Hepatocyte (in vitro differentiated cells): ENCODE measurements around the gene COL8A2. TPM values are rescaled to one million over a fixed set of nuclear protein-coding genes. Genes with fewer than 3 reads are reported as not detected.

Source experiments
- DNase-seq: peaks from one replicate; pipeline ENCODE4 v3.0.0-alpha.2; 2016; ENCODE audit warnings: low spot score
- H2AFZ ChIP-seq: fragments of 200-600 bp; sonication (generic); 2 replicates; pipeline ENCODE4 v1.6.0; 2016; ENCODE audit warnings: antibody characterized with exemption, mild to moderate bottlenecking
- H3K27ac ChIP-seq: fragments of 200-600 bp; sonication (generic); 2 replicates; pipeline ENCODE4 v1.5.1; 2016; ENCODE audit warnings: mild to moderate bottlenecking
- H3K27me3 ChIP-seq: fragments of 200-600 bp; sonication (generic); 2 replicates; pipeline ENCODE4 v1.6.1; 2016
- H3K36me3 ChIP-seq: fragments of 200-600 bp; sonication (generic); replicated peaks from 2 replicates; pipeline ENCODE4 v1.5.1; 2016; ENCODE audit warnings: low read depth; ENCODE audit not compliant: insufficient read depth
- H3K4me1 ChIP-seq: fragments of 200-600 bp; sonication (generic); 2 replicates; pipeline ENCODE4 v1.5.1; 2016; ENCODE audit warnings: mild to moderate bottlenecking, moderate library complexity; ENCODE audit not compliant: insufficient read depth
- H3K4me2 ChIP-seq: fragments of 200-600 bp; sonication (generic); 2 replicates; pipeline ENCODE4 v1.6.0; 2016
- H3K4me3 ChIP-seq: fragments of 200-600 bp; sonication (generic); 2 replicates; pipeline ENCODE4 v1.5.1; 2016; ENCODE audit warnings: mild to moderate bottlenecking
- H3K79me2 ChIP-seq: fragments of 200-600 bp; sonication (generic); 2 replicates; pipeline ENCODE4 v1.6.0; 2017; ENCODE audit warnings: mild to moderate bottlenecking
- H3K9me2 ChIP-seq: fragments of 200-600 bp; sonication (generic); replicated peaks from 2 replicates; pipeline ENCODE4 v1.6.0; 2017; ENCODE audit warnings: mild to moderate bottlenecking; ENCODE audit not compliant: insufficient read depth
- H3K9me3 ChIP-seq: fragments of 200-600 bp; sonication (generic); 2 replicates; pipeline ENCODE4 v1.5.1; 2016; ENCODE audit warnings: low read depth, mild to moderate bottlenecking
- H4K20me1 ChIP-seq: fragments of 200-600 bp; sonication (generic); 2 replicates; pipeline ENCODE4 v1.6.0; 2016; ENCODE audit warnings: mild to moderate bottlenecking; ENCODE audit not compliant: insufficient read depth, poor library complexity, severe bottlenecking
- EZH2 ChIP-seq: fragments of 200-600 bp; sonication (generic); IDR thresholded peaks from 2 replicates; pipeline ENCODE4 v1.6.1; 2016; ENCODE audit warnings: antibody characterized with exemption, mild to moderate bottlenecking, borderline replicate concordance
- EZH2phosphoT487 ChIP-seq: fragments of 200-600 bp; sonication (generic); IDR thresholded peaks from one replicate; pipeline ENCODE4 v1.6.1; 2018; ENCODE audit warnings: antibody characterized with exemption, mild to moderate bottlenecking, low read depth, moderate library complexity; ENCODE audit not compliant: unreplicated experiment, severe bottlenecking
- WGBS: methylation state at CpG from one replicate; pipeline ENCODE4 v1.1.6; 2016; ENCODE audit warnings: low lambda C conversion rate; ENCODE audit errors: missing lambda C conversion rate; 5-methylcytosine and 5-hydroxymethylcytosine counted together
- polyA plus RNA-seq: library from polyadenylated mRNA; unstranded; fragments of >200 nt; fragmentation: Nextera tagmentation; extraction: Ambion mirVana; gene quantifications from 2 replicates; pipeline ENCODE4 v1.2.1, GENCODE V29; 2016
- total RNA-seq: library from RNA; depleted of rRNA; stranded (reverse); fragments of >200 nt; gene quantifications from 2 replicates; pipeline ENCODE4 v1.2.3, GENCODE V29; 2014
- TF ChIP-seq, protein P1 (sequence below): fragments of 200-600 bp; sonication (generic); IDR thresholded peaks from 2 replicates; pipeline ENCODE4 v1.5.1; 2016; ENCODE audit warnings: antibody characterized with exemption, mild to moderate bottlenecking; ENCODE audit not compliant: poor library complexity

The COL8A2 gene
- total and polyA plus RNA-seq, 2 experiments from 2014 or later, result 44.8 to 59.4 TPM

DNA sequence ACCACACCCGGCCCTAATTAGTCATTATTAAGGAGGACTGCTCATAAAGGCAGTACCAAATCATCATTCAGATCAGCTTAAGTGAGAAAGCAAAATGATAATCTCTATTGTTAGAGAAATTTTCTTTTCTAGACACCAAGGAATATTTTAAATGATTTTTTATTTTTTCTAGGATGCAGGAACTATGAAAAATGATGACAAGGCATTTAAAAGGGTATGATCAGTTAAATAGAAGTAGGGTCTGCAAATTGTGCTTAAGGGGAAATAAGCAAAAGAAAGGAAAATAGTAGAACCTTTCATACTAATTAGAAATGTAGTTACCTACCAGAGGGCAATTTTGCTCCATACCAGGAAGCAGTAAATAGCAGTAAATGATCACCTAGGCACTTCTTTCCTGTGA, 62.7 kb downstream of the COL8A2 start:
- no peaks in the 10 kb centered on the region for H3K9me2 ChIP-seq
- no peaks in the 10 kb centered on the region for H4K20me1 ChIP-seq
- no peak overlapping the region for H3K4me3 ChIP-seq
- TF ChIP-seq EZH2, result no peak
- TF ChIP-seq, protein P1, sequence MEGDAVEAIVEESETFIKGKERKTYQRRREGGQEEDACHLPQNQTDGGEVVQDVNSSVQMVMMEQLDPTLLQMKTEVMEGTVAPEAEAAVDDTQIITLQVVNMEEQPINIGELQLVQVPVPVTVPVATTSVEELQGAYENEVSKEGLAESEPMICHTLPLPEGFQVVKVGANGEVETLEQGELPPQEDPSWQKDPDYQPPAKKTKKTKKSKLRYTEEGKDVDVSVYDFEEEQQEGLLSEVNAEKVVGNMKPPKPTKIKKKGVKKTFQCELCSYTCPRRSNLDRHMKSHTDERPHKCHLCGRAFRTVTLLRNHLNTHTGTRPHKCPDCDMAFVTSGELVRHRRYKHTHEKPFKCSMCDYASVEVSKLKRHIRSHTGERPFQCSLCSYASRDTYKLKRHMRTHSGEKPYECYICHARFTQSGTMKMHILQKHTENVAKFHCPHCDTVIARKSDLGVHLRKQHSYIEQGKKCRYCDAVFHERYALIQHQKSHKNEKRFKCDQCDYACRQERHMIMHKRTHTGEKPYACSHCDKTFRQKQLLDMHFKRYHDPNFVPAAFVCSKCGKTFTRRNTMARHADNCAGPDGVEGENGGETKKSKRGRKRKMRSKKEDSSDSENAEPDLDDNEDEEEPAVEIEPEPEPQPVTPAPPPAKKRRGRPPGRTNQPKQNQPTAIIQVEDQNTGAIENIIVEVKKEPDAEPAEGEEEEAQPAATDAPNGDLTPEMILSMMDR, result no peak
- DNase-seq, result no peak
- no peaks in the 10 kb centered on the region for H3K4me1 ChIP-seq
- no peaks in the 10 kb centered on the region for H3K79me2 ChIP-seq
- WGBS, result 86% methylated on average over 1 of the region's 1 CpG
- H3K4me2 ChIP-seq, result no peak overlapping the region
- no peaks in the 10 kb centered on the region for H3K36me3 ChIP-seq
- no peak overlapping the region for H3K27ac ChIP-seq
- H3K9me3 ChIP-seq, result no peaks in the 10 kb centered on the region
- H3K27me3 ChIP-seq, result no peaks in the 10 kb centered on the region
- H2AFZ ChIP-seq, result no peak overlapping the region

DNA sequence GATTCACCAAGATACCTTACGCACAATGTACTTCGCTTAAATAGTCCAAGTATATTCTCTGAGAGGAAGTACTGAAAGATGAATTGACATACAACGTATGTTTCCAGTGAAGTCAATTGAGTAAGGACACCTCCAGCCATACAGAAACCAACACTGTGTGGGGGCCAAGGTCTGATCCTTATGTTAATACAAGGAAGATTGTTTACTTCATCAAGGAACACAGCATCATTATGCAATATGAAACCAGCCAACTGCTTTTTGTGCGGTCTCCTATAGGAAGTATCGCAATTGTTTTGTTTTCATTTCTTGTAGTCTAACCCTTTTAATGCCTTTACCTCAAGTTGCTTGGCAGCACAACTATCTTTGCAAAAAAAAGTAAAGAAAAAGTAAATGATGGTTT, 69.3 kb downstream of the COL8A2 start:
- Histone ChIP-seq H3K4me1 (no peaks in the 10 kb centered on the region), H3K27ac (no peak overlapping the region), H3K9me2 (no peaks in the 10 kb centered on the region), H4K20me1 (no peaks in the 10 kb centered on the region), H3K4me2 (no peak overlapping the region), H3K79me2 (no peaks in the 10 kb centered on the region), H3K4me3 (no peak overlapping the region), H2AFZ (no peak overlapping the region), H3K36me3 (no peaks in the 10 kb centered on the region), H3K9me3 (no peaks in the 10 kb centered on the region), H3K27me3 (no peaks in the 10 kb centered on the region)
- WGBS, result 95% methylated on average over 5 of the region's 5 CpGs
- DNase-seq, result no peak
- TF ChIP-seq, protein P1, result no peak
- no peak for TF ChIP-seq EZH2phosphoT487
- no peak for TF ChIP-seq EZH2

DNA sequence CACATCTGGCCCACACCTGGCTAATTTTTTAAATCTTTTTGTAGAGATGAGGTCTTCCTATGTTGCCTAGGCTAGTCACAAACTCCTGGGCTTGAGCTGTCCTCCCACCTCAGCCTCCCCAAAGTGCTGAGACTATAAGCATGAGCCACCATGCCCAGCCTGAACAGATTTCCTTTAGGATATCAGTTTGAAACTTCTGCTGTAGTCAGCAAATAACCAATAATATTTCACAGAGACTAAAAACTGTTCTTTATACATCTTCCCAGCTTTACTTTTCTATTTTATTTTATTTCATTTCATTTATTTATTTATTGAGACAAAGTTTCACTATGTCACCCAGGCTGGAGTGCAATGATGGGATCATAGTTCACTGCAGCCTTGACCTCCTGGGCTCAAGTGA, 71.0 kb downstream of the COL8A2 start:
- H3K79me2 ChIP-seq, result no peaks in the 10 kb centered on the region

GRCh38 chr1:36051821-36052220, 73.2 kb downstream of the COL8A2 start:
- TF ChIP-seq, protein P1, result no peak
- TF ChIP-seq EZH2phosphoT487 (no peak), EZH2 (no peak)

More for the DNA sequence above, 71.0 kb downstream of the COL8A2 start:
- H2AFZ ChIP-seq, result no peak overlapping the region
- no peaks in the 10 kb centered on the region for H3K4me1 ChIP-seq
- H3K9me3 ChIP-seq, result no peaks in the 10 kb centered on the region
- H3K4me3 ChIP-seq, result no peak overlapping the region
- no peaks in the 10 kb centered on the region for H3K27me3 ChIP-seq
- no peaks in the 10 kb centered on the region for H3K9me2 ChIP-seq
- no peak for DNase-seq
- no peak overlapping the region for H3K27ac ChIP-seq
- H3K36me3 ChIP-seq, result no peaks in the 10 kb centered on the region
- H4K20me1 ChIP-seq, result no peaks in the 10 kb centered on the region
- TF ChIP-seq EZH2phosphoT487, result no peak
- TF ChIP-seq EZH2, result no peak
- TF ChIP-seq, protein P1, result no peak
- H3K4me2 ChIP-seq, result no peak overlapping the region

More at GRCh38 chr1:36051821-36052220, 73.2 kb downstream of the COL8A2 start:
- no peak overlapping the region for H3K27ac ChIP-seq
- H2AFZ ChIP-seq, result no peak overlapping the region
- no peaks in the 10 kb centered on the region for H4K20me1 ChIP-seq
- H3K36me3 ChIP-seq, result no peaks in the 10 kb centered on the region
- no peak overlapping the region for H3K4me2 ChIP-seq
- H3K4me1 ChIP-seq, result no peaks in the 10 kb centered on the region
- no peaks in the 10 kb centered on the region for H3K9me2 ChIP-seq
- no peaks in the 10 kb centered on the region for H3K79me2 ChIP-seq
- H3K27me3 ChIP-seq, result no peaks in the 10 kb centered on the region
- no peak for DNase-seq
- H3K9me3 ChIP-seq, result no peaks in the 10 kb centered on the region
- H3K4me3 ChIP-seq, result no peak overlapping the region
